A549 (cell line): ENCODE results near the gene TSEN34. TPM values are rescaled to one million over a fixed set of nuclear protein-coding genes. Genes with fewer than 3 reads are reported as not detected.

ENCODE experiments used
- ATAC-seq, 2 experiments: fragments of 200-7000 bp in 1 of 2; fragments of >200 bp in 1 of 2; cut with Nextera tagmentation in 1 of 2; cut with Tn5 transposase in 1 of 2; 3 replicates each; pipeline versions ENCODE4 v1.8.0 to v1.9.1; 2018 to 2020; ENCODE audit warnings: mild to moderate bottlenecking in 1 of 2, moderate library complexity in 1 of 2
- CTCF ChIA-PET: fragments of 300-600 bp; sonication (Branson Sonifier 250); formaldehyde crosslinking; extraction: SDS; loops from one replicate; lab custom pipeline; 2021; ENCODE audit warnings: antibody characterized with exemption, inconsistent platforms; lab: Yijun Ruan, JAX
- POLR2A ChIA-PET: fragments of 350-600 bp; formaldehyde crosslinking; extraction: SDS; loops from one replicate; lab custom pipeline; 2021; ENCODE audit warnings: antibody characterized with exemption, inconsistent platforms; lab: Yijun Ruan, JAX
- DNase-seq, 2 experiments: peaks; one replicate each; pipeline versions ENCODE4 v3.0.0 to v3.0.0-alpha.2; 2011 to 2016; ENCODE audit warnings: low read depth in 1 of 2, low spot score in 1 of 2
- FAIRE-seq: peaks from 2 replicates; lab custom pipeline; 2011; peaks lifted over from hg19 to GRCh38; lab: Jason Lieb, UNC
- H3K27ac ChIP-seq, 2 experiments: fragments of >200 bp; sonication (Bioruptor Twin); formaldehyde crosslinking; 3 replicates each; pipeline ENCODE4 v1.5.1; 2016 to 2017
- H3K4me1 ChIP-seq: fragments of >200 bp; sonication (Bioruptor Twin); formaldehyde crosslinking; 3 replicates; pipeline ENCODE4 v1.6.1; 2016
- H3K4me2 ChIP-seq: fragments of >200 bp; sonication (Bioruptor Twin); formaldehyde crosslinking; 3 replicates; pipeline ENCODE4 v1.6.1; 2016
- H3K4me3 ChIP-seq: fragments of >200 bp; sonication (Bioruptor Twin); formaldehyde crosslinking; 3 replicates; pipeline ENCODE4 v1.5.1; 2016
- H3K9me3 ChIP-seq: fragments of >200 bp; sonication (Bioruptor Twin); formaldehyde crosslinking; 3 replicates; pipeline ENCODE4 v1.6.1; 2016
- BHLHE40 ChIP-seq: IDR thresholded peaks from 2 replicates; pipeline ENCODE4 v1.6.1; 2012; ENCODE audit warnings: low read depth, low read length, inconsistent platforms
- CBX2 ChIP-seq: fragments of 200-600 bp; sonication (generic); IDR thresholded peaks from 2 replicates; pipeline ENCODE4 v1.6.1; 2016; ENCODE audit warnings: low read depth, mild to moderate bottlenecking, borderline replicate concordance
- CEBPB ChIP-seq, 2 experiments: fragments of >200 bp in 1 of 2; sonication (Bioruptor Twin) in 1 of 2; formaldehyde crosslinking in 1 of 2; IDR thresholded peaks; 2 replicates each; pipeline ENCODE4 v1.6.1; 2012 to 2016
- EHF ChIP-seq: fragments of 250-450 bp; sonication (Bioruptor Pico); IDR thresholded peaks from 2 replicates; pipeline ENCODE4 v1.5.0; 2020; ENCODE audit warnings: mild to moderate bottlenecking
- EHMT2 ChIP-seq: fragments of 200-600 bp; sonication (generic); IDR thresholded peaks from 2 replicates; pipeline ENCODE4 v1.6.1; 2016; ENCODE audit warnings: antibody characterized with exemption, low read depth, mild to moderate bottlenecking, moderate library complexity
- EP300 ChIP-seq, 2 experiments: fragments of >200 bp; sonication (Bioruptor Twin); formaldehyde crosslinking; IDR thresholded peaks; 2 replicates in 1 of 2; 3 replicates in 1 of 2; pipeline ENCODE4 v1.6.1; 2016 to 2017
- FOXS1 ChIP-seq: fragments of 250-450 bp; sonication (Bioruptor Pico); IDR thresholded peaks from 2 replicates; pipeline ENCODE4 v1.5.0; 2020; ENCODE audit warnings: mild to moderate bottlenecking, moderate library complexity
- HDAC2 ChIP-seq: fragments of 200-600 bp; sonication (generic); IDR thresholded peaks from 2 replicates; pipeline ENCODE4 v1.6.1; 2016
- HEYL ChIP-seq: fragments of 250-450 bp; sonication (Bioruptor Pico); IDR thresholded peaks from 2 replicates; pipeline ENCODE4 v1.8.0; 2021; ENCODE audit warnings: mild to moderate bottlenecking, moderate library complexity
- KDM5A ChIP-seq: fragments of 200-600 bp; sonication (generic); IDR thresholded peaks from 2 replicates; pipeline ENCODE4 v1.6.1; 2016; ENCODE audit warnings: antibody characterized with exemption, mild to moderate bottlenecking
- MYC ChIP-seq: IDR thresholded peaks from 2 replicates; pipeline ENCODE4 v1.6.1; 2012; ENCODE audit warnings: mild to moderate bottlenecking, inconsistent platforms, low read length, improper control_type of control experiment, borderline replicate concordance
- PHF8 ChIP-seq: fragments of 200-600 bp; sonication (generic); IDR thresholded peaks from 2 replicates; pipeline ENCODE4 v1.6.1; 2016; ENCODE audit warnings: low read depth, mild to moderate bottlenecking, antibody characterized with exemption, moderate library complexity, borderline replicate concordance
- POLR2A ChIP-seq: IDR thresholded peaks from 2 replicates; pipeline ENCODE4 v1.6.1; 2012; ENCODE audit warnings: mild to moderate bottlenecking, low read length
- RAD21 ChIP-seq, 2 experiments: fragments of >200 bp in 1 of 2; sonication (Bioruptor Twin) in 1 of 2; formaldehyde crosslinking in 1 of 2; IDR thresholded peaks in 1 of 2; conservative IDR thresholded peaks in 1 of 2; 2 replicates in 1 of 2; 3 replicates in 1 of 2; pipeline ENCODE4 v1.6.1; 2012 to 2018; ENCODE audit warnings: inconsistent platforms in 1 of 2
- RFX5 ChIP-seq: fragments of 450-650 bp; IDR thresholded peaks from 2 replicates; pipeline ENCODE4 v1.7.1; 2014; ENCODE audit warnings: antibody characterized with exemption, mild to moderate bottlenecking, moderate library complexity
- SREBF2 ChIP-seq: fragments of 450-650 bp; IDR thresholded peaks from 2 replicates; pipeline ENCODE4 v1.6.1; 2014; ENCODE audit warnings: mild to moderate bottlenecking, moderate library complexity
- ZC3H11A ChIP-seq: fragments of 450-650 bp; IDR thresholded peaks from 2 replicates; pipeline ENCODE4 v1.6.1; 2014; ENCODE audit warnings: antibody characterized with exemption, mild to moderate bottlenecking
- ZNF302 ChIP-seq: fragments of 250-450 bp; sonication (Bioruptor Pico); IDR thresholded peaks from 2 replicates; pipeline ENCODE4 v1.9.0; 2021; ENCODE audit warnings: inconsistent platforms, mild to moderate bottlenecking, moderate library complexity
- ZSCAN20 ChIP-seq: fragments of 250-450 bp; sonication (Bioruptor Pico); IDR thresholded peaks from 2 replicates; pipeline ENCODE4 v1.8.0; 2022; ENCODE audit warnings: mild to moderate bottlenecking, moderate library complexity
- WGBS: methylation state at CpG from one replicate; pipeline ENCODE4 v1.1.6; 2017; ENCODE audit errors: missing lambda C conversion rate; 5-methylcytosine and 5-hydroxymethylcytosine counted together
- polyA plus RNA-seq, 4 experiments: library from polyadenylated mRNA; depleted of rRNA in 3 of 4; stranded (reverse); fragments of >200 nt; fragmentation: RNase III in 1 of 4; extraction: RNeasy Plus Mini Kit Qiagen cat#74134 plus additional on column Dnase treatment in 1 of 4; gene quantifications; 2 replicates in 3 of 4; 3 replicates in 1 of 4; pipeline ENCODE4 v1.2.3, GENCODE V29; 2011 to 2017
- TF ChIP-seq, protein P1 (sequence below): IDR thresholded peaks from 2 replicates; pipeline ENCODE4 v1.6.1; 2012; ENCODE audit warnings: low read depth, borderline replicate concordance
- TF ChIP-seq, protein P2 (sequence below): fragments of >200 bp; sonication (Bioruptor Twin); formaldehyde crosslinking; IDR thresholded peaks from 3 replicates; pipeline ENCODE4 v1.5.1; 2016
- TF ChIP-seq, protein P3 (sequence below): fragments of >200 bp; sonication (Bioruptor Twin); formaldehyde crosslinking; IDR thresholded peaks from 2 replicates; pipeline ENCODE4 v1.6.1; 2016
- TF ChIP-seq, protein P4 (sequence below): fragments of 450-650 bp; IDR thresholded peaks from 2 replicates; pipeline ENCODE4 v1.6.1; 2014; ENCODE audit warnings: antibody characterized with exemption

TSEN34 gene
- polyA plus RNA-seq, 2 of the 4 experiments (the other 2 are of a cell fraction), result 53.4 to 90.9 TPM

DNA sequence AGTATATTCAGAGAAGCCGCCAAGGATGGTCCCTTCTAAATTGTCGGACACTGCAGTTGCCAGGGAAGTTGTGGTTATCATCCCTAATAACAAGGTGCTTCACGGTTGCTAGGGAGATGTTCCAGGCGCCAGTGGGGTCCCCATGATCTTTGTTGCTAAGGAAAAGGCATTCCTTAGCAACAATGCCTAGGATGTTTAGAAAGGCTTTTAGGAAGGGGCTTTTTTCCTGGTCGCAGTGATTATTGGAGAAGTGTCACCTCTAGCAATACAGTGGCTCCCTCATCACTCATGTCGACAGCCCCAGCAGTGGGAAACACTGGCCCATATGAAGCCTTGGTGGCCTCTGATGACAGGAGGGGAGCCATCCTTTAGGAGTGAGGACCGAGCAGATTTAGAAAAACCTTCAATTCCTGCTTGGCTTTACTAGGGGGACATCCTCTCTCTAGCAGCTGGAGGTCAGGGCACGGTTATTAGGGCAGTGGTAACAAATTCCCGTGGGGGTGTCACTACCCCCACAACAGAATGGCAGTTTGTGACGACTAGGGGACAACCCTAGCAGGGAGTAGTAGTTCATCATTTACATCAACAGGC lies 11.8 kb upstream of the TSEN34 start:
- no peak for DNase-seq
- CTCF ChIA-PET, result interaction anchor here (1.0 to 17.2 kb wide), 7 partner anchors 7 to 211 kb away, joined by 3 to 295 read pairs (median 4); partner anchors contain the start of genes MBOAT7 and TMC4

DNA sequence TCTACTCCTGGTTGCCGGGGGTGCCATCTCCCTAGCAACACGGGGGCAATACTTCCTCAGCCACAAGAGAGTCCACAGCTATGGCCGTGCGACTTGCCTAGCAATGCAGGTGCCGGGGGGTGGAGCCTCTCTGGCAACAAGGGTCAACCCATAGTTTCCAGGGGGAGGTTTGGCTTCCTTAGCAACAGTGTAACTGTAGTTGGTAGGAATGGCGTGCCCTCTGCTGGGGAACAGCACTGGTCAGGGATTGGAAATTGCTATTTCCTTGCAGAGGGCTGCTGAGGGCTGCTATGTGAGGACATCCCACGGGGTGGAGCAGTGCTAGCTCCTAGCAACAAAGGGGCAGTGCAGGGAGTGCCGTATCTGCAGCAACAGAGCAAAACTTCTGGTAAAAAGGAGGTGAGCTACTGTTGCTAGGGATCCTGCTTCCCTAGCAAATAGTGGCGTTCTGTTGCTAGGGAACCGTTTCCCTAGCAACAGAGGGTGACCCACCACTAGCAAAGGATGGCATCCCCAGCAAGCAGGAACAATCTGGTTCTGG lies 11.1 kb upstream of the TSEN34 start:
- Histone ChIP-seq H3K4me2 (no peak overlapping the region), H3K4me1 (no peaks in the 10 kb centered on the region), H3K27ac (no peak overlapping the region), H3K4me3 (no peak overlapping the region), H3K9me3 (no peaks in the 10 kb centered on the region)
- ATAC-seq (peak; percentile 88 to 93), DNase-seq (peak in 1 of 2 experiments; percentile 90), FAIRE-seq (no peak)
- 60% methylated on average over 10 of the region's 10 CpGs for WGBS
- ChIA-PET POLR2A (interaction anchor here (0.7 to 3.3 kb wide), 2 partner anchors 10 to 20 kb away, joined by 3 to 19 read pairs; partner anchors contain the start of genes MBOAT7 and TSEN34), CTCF (interaction anchor here (1.0 to 17.2 kb wide), 5 partner anchors 8 to 211 kb away, joined by 3 to 295 read pairs (median 5); partner anchors contain the start of genes MBOAT7 and TMC4)
- TF ChIP-seq EHMT2 (no peak), KDM5A (no peak), PHF8 (no peak), CEBPB (IDR thresholded peaks at IDR 0.05) (no peak), FOXS1 (no peak), SREBF2 (no peak), BHLHE40 (no peak), EP300 (IDR thresholded peaks at IDR 0.05) (no peak), EHF (CRISPR knock-in tag) (no peak), MYC (no peak), HDAC2 (no peak), RFX5 (peak; percentile 85), CBX2 (no peak), ZC3H11A (no peak), RAD21 (conservative IDR thresholded peaks at IDR 0.05 in 1 of 2, IDR thresholded peaks at IDR 0.05 in 1 of 2) (peak in 1 of 2 experiments; percentile 54; a peak in 2 of 5 replicates), HEYL (CRISPR knock-in tag) (no peak), ZNF302 (CRISPR knock-in tag) (no peak)
- TF ChIP-seq, protein P1, sequence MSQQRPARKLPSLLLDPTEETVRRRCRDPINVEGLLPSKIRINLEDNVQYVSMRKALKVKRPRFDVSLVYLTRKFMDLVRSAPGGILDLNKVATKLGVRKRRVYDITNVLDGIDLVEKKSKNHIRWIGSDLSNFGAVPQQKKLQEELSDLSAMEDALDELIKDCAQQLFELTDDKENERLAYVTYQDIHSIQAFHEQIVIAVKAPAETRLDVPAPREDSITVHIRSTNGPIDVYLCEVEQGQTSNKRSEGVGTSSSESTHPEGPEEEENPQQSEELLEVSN, result no peak
- TF ChIP-seq, protein P2, sequence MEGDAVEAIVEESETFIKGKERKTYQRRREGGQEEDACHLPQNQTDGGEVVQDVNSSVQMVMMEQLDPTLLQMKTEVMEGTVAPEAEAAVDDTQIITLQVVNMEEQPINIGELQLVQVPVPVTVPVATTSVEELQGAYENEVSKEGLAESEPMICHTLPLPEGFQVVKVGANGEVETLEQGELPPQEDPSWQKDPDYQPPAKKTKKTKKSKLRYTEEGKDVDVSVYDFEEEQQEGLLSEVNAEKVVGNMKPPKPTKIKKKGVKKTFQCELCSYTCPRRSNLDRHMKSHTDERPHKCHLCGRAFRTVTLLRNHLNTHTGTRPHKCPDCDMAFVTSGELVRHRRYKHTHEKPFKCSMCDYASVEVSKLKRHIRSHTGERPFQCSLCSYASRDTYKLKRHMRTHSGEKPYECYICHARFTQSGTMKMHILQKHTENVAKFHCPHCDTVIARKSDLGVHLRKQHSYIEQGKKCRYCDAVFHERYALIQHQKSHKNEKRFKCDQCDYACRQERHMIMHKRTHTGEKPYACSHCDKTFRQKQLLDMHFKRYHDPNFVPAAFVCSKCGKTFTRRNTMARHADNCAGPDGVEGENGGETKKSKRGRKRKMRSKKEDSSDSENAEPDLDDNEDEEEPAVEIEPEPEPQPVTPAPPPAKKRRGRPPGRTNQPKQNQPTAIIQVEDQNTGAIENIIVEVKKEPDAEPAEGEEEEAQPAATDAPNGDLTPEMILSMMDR, result peak; percentile 39
- TF ChIP-seq, protein P3, sequence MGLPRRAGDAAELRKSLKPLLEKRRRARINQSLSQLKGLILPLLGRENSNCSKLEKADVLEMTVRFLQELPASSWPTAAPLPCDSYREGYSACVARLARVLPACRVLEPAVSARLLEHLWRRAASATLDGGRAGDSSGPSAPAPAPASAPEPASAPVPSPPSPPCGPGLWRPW, result no peak
- TF ChIP-seq, protein P4, sequence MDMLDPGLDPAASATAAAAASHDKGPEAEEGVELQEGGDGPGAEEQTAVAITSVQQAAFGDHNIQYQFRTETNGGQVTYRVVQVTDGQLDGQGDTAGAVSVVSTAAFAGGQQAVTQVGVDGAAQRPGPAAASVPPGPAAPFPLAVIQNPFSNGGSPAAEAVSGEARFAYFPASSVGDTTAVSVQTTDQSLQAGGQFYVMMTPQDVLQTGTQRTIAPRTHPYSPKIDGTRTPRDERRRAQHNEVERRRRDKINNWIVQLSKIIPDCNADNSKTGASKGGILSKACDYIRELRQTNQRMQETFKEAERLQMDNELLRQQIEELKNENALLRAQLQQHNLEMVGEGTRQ, result no peak

More for the DNA sequence above, 11.8 kb upstream of the TSEN34 start:
- Histone ChIP-seq H3K27ac (no peak overlapping the region), H3K4me2 (no peak overlapping the region), H3K4me1 (no peaks in the 10 kb centered on the region), H3K9me3 (no peaks in the 10 kb centered on the region), H3K4me3 (no peak overlapping the region)
- POLR2A ChIA-PET, result interaction anchor here (0.7 to 3.3 kb wide), 2 partner anchors 11 to 21 kb away, joined by 3 to 19 read pairs; partner anchors contain the start of genes MBOAT7 and TSEN34
- WGBS, result 83% methylated on average over 10 of the region's 10 CpGs
- ATAC-seq (no peak), FAIRE-seq (no peak)
- 0 out of 2 replicates have a peak, but pooled peaks have one; percentile 10 for TF ChIP-seq POLR2A
- no peak for TF ChIP-seq ZSCAN20 (CRISPR knock-in tag)
